Measurements from ENCODE around the gene CMTM8. TPM values are rescaled to one million over a fixed set of nuclear protein-coding genes. Genes with fewer than 3 reads are reported as not detected.

CMTM8 gene
- total and polyA plus RNA-seq, 2 of the 8 experiments (the other 6 are each of a cell fraction or from before 2014, with no cell fraction given), result 10.5 to 22.4 TPM

DNA sequence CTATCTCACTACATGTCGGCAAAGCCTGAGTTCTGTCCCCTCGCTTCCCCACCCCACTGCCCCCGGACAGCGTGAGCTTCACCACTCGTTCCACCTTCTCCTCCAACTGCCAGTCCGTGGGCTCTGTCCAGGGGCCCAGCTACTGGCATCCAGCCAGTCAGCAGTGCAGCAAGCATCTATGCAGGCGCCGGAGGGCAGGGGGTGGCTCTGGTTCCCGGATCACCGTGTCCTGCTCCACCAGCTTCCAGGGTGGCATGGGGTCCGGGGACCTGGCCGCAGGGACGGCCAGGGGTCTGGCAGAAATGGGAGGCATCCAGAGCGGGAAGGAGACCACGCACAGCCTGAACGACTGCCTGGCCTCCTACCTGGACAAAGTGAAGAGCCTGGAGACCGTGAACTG, 20.4 kb downstream of the CMTM8 start:
- H3K14ac ChIP-seq (ENCODE audit: insufficient read length), result no peak overlapping the region
- no peaks in the 10 kb centered on the region for H3K23me2 ChIP-seq (ENCODE audit: low read depth, low read length)
- no peak overlapping the region for H2BK120ac ChIP-seq (replicated peaks; ENCODE audit: low read depth, low read length)
- H3K27ac ChIP-seq (ENCODE audit: low read depth, low read length), result no peak overlapping the region
- H3K9ac ChIP-seq (replicated peaks in 1 of 4; ENCODE audit: extremely low read depth in 1 of 4, low read depth in 3 of 4, low read length in 3 of 4), result no peak overlapping the region
- no peak overlapping the region for H4K91ac ChIP-seq (replicated peaks; ENCODE audit: insufficient read length, low read length)
- 0 out of 4 replicates have a peak, but pooled peaks cover 0 to 5% of the 10 kb centered on the region in 2 experiments for H3K9me3 ChIP-seq (ENCODE audit: insufficient read depth in 2 of 2, low read depth in 1 of 2, low read length in 1 of 2)
- no peak overlapping the region for H2BK20ac ChIP-seq (ENCODE audit: low read length)
- H3K4me2 ChIP-seq (ENCODE audit: insufficient read depth in 1 of 2, low read depth in 2 of 2, low read length in 2 of 2), result no peak overlapping the region
- H3K27me3 ChIP-seq (replicated peaks in 1 of 4; ENCODE audit: control insufficient read depth in 3 of 4, extremely low read depth in 1 of 4, insufficient read depth in 3 of 4, low read length in 3 of 4), result no peaks in the 10 kb centered on the region
- H2AFZ ChIP-seq (ENCODE audit: low read length), result no peak overlapping the region
- ChIA-PET POLR2A (ENCODE audit: partially characterized antibody) (no interaction called here), CTCF (ENCODE audit: partially characterized antibody) (interaction anchor here (1.0 to 6.2 kb wide), 5 partner anchors 13 to 81 kb away, joined by 3 to 35 read pairs (median 3); partner anchors contain the start of gene CMTM8)
- no peak for FAIRE-seq
- WGBS, 2 experiments (ENCODE audit: extremely low coverage in 1 of 2, insufficient coverage in 1 of 2, insufficient read length in 1 of 2, insufficient replicate concordance in 2 of 2, low coverage in 1 of 2, low lambda C conversion rate in 2 of 2, missing lambda C conversion rate in 1 of 2), result 89% methylated on average over 15 of the region's 17 CpGs; no CpG with 5 or more reads in 1 of the 2 experiments
- no peak overlapping the region for H2BK15ac ChIP-seq (ENCODE audit: low read length)
- H3K79me1 ChIP-seq (ENCODE audit: low read depth, low read length), result no peaks in the 10 kb centered on the region
- DNase-seq (ENCODE audit: low read depth in 1 of 2, low spot score in 2 of 2), result no peak
- H4K8ac ChIP-seq (ENCODE audit: extremely low read depth, insufficient read depth, low read length), result no peak overlapping the region
- H4K20me1 ChIP-seq (replicated peaks in 1 of 2; ENCODE audit: control insufficient read depth in 1 of 2, insufficient read depth in 2 of 2, low read length in 2 of 2), result no peaks in the 10 kb centered on the region
- H3K4me1 ChIP-seq (replicated peaks in 1 of 4; ENCODE audit: control insufficient read depth in 3 of 4, insufficient read depth in 4 of 4, low read length in 3 of 4), result no peaks in the 10 kb centered on the region
- no peak overlapping the region for H2AK5ac ChIP-seq (ENCODE audit: low read depth, low read length)
- no peak overlapping the region for H3K56ac ChIP-seq (replicated peaks; ENCODE audit: insufficient read length, low read depth, low read length)
- no peak overlapping the region for H3K18ac ChIP-seq (ENCODE audit: extremely low read depth, low read length)
- no peak overlapping the region for H2BK5ac ChIP-seq (ENCODE audit: low read depth, low read length)
- peaks cover 0 to 2% (median 0%) of the 10 kb centered on the region in 4 experiments; a peak in 1 of 8 replicates for H3K36me3 ChIP-seq (ENCODE audit: control insufficient read depth in 2 of 4, insufficient read depth in 4 of 4, low read length in 3 of 4)
- H3K4me3 ChIP-seq (ENCODE audit: extremely low read depth in 1 of 4, insufficient read depth in 2 of 4, low read depth in 3 of 4, low read length in 4 of 4), result no peak overlapping the region
- TF ChIP-seq KDM5A (IDR thresholded peaks at IDR 0.05; ENCODE audit: low read length) (no peak), CHD2 (IDR thresholded peaks at IDR 0.05; ENCODE audit: low read length) (no peak), TEAD4 (IDR thresholded peaks at IDR 0.05; ENCODE audit: low read depth, low read length) (no peak), RNF2 (IDR thresholded peaks at IDR 0.05; ENCODE audit: borderline replicate concordance, low read depth, low read length, missing control alignments, poor library complexity, severe bottlenecking) (no peak)
- no peak overlapping the region for H3K23ac ChIP-seq (ENCODE audit: insufficient read length)
- no peak overlapping the region for H3K4ac ChIP-seq (replicated peaks; ENCODE audit: insufficient read length, low read depth, low read length)
- 0 out of 4 replicates have a peak, but pooled peaks cover 0 to 3% of the 10 kb centered on the region in 2 experiments for H3K79me2 ChIP-seq (ENCODE audit: control insufficient read depth in 1 of 2, insufficient read depth in 2 of 2, low read length in 2 of 2)
- H2BK12ac ChIP-seq (ENCODE audit: low read depth, low read length), result no peak overlapping the region
- no peak overlapping the region for H4K5ac ChIP-seq (ENCODE audit: insufficient read length, low read depth, low read length)
